H9 (cell line): ENCODE results near the gene SPTLC3. TPM values are rescaled to one million over a fixed set of nuclear protein-coding genes. Genes with fewer than 3 reads are reported as not detected.

Source experiments
- DNase-seq: peaks from one replicate; pipeline ENCODE4 v3.0.0-alpha.2; 2017
- H2AFZ ChIP-seq: one replicate; pipeline ENCODE4 v1.6.1; 2013; ENCODE audit warnings: mild to moderate bottlenecking, low read length, control low read depth, moderate library complexity
- H2AK5ac ChIP-seq: 2 replicates; pipeline ENCODE4 v1.6.1; 2013; ENCODE audit warnings: low read length, control low read depth, mixed read lengths; ENCODE audit not compliant: insufficient read length
- H2BK120ac ChIP-seq: one replicate; pipeline ENCODE4 v1.6.1; 2013; ENCODE audit warnings: low read depth, mild to moderate bottlenecking, low read length, control low read depth, inconsistent platforms; ENCODE audit not compliant: poor library complexity, severe bottlenecking
- H2BK12ac ChIP-seq: 2 replicates; pipeline ENCODE4 v1.6.1; 2013; ENCODE audit warnings: low read length, control low read depth, mixed read lengths, low read depth; ENCODE audit not compliant: insufficient read length
- H2BK15ac ChIP-seq: 2 replicates; pipeline ENCODE4 v1.6.1; 2013; ENCODE audit warnings: low read depth, low read length, control low read depth
- H2BK20ac ChIP-seq: one replicate; pipeline ENCODE4 v1.6.1; 2013; ENCODE audit warnings: low read depth, mild to moderate bottlenecking, low read length, control low read depth, inconsistent platforms; ENCODE audit not compliant: poor library complexity, severe bottlenecking
- H2BK5ac ChIP-seq: 2 replicates; pipeline ENCODE4 v1.6.1; 2013; ENCODE audit warnings: low read length, control low read depth, mixed read lengths; ENCODE audit not compliant: insufficient read length
- H3K14ac ChIP-seq: 2 replicates; pipeline ENCODE4 v1.6.1; 2013; ENCODE audit warnings: low read length, control low read depth; ENCODE audit not compliant: insufficient read depth
- H3K18ac ChIP-seq: 2 replicates; pipeline ENCODE4 v1.6.1; 2013; ENCODE audit warnings: low read depth, mild to moderate bottlenecking, mixed read lengths, low read length, control low read depth; ENCODE audit not compliant: insufficient read length
- H3K23ac ChIP-seq: 2 replicates; pipeline ENCODE4 v1.6.1; 2013; ENCODE audit warnings: low read length, control low read depth, mixed read lengths, low read depth; ENCODE audit not compliant: insufficient read length
- H3K23me2 ChIP-seq: 2 replicates; pipeline ENCODE4 v1.6.1; 2013; ENCODE audit warnings: low read depth, mild to moderate bottlenecking, mixed read lengths, low read length, control low read depth; ENCODE audit not compliant: insufficient read length, poor library complexity, severe bottlenecking
- H3K27ac ChIP-seq: 2 replicates; pipeline ENCODE4 v1.5.1; 2013; ENCODE audit warnings: low read length, control low read depth, mixed read lengths, low read depth; ENCODE audit not compliant: insufficient read length
- H3K27me3 ChIP-seq: 2 replicates; pipeline ENCODE4 v1.6.1; 2013; ENCODE audit warnings: low read length, control low read depth, inconsistent platforms; ENCODE audit not compliant: insufficient read depth
- H3K4ac ChIP-seq: 2 replicates; pipeline ENCODE4 v1.6.1; 2013; ENCODE audit warnings: low read depth, mild to moderate bottlenecking, control low read depth, inconsistent platforms, low read length, moderate library complexity
- H3K4me1 ChIP-seq: 2 replicates; pipeline ENCODE4 v1.6.1; 2013; ENCODE audit warnings: low read length, control low read depth, inconsistent platforms; ENCODE audit not compliant: insufficient read depth
- H3K4me2 ChIP-seq: 2 replicates; pipeline ENCODE4 v1.6.1; 2013; ENCODE audit warnings: low read length, control low read depth, mixed read lengths; ENCODE audit not compliant: insufficient read length, insufficient read depth
- H3K56ac ChIP-seq: 2 replicates; pipeline ENCODE4 v1.6.1; 2013; ENCODE audit warnings: low read depth, mild to moderate bottlenecking, mixed read lengths, low read length, control low read depth; ENCODE audit not compliant: insufficient read length
- H3K79me1 ChIP-seq: 2 replicates; pipeline ENCODE4 v1.6.1; 2013; ENCODE audit warnings: low read depth, mild to moderate bottlenecking, moderate library complexity, low read length, control low read depth, inconsistent platforms; ENCODE audit not compliant: insufficient read depth, poor library complexity, severe bottlenecking
- H3K79me2 ChIP-seq: 2 replicates; pipeline ENCODE4 v1.6.1; 2013; ENCODE audit warnings: low read length, control low read depth, inconsistent platforms; ENCODE audit not compliant: insufficient read depth
- H3K9ac ChIP-seq: 2 replicates; pipeline ENCODE4 v1.6.1; 2013; ENCODE audit warnings: low read length, control low read depth, mixed read lengths; ENCODE audit not compliant: insufficient read length; ENCODE audit errors: extremely low read depth
- H3K9me3 ChIP-seq: one replicate; pipeline ENCODE4 v1.6.1; 2013; ENCODE audit warnings: low read depth, low read length, inconsistent platforms; ENCODE audit not compliant: control insufficient read depth
- H3T11ph ChIP-seq: one replicate; pipeline ENCODE4 v1.6.1; 2013; ENCODE audit warnings: mild to moderate bottlenecking, low read length, control low read depth, inconsistent platforms
- H4K20me1 ChIP-seq: one replicate; pipeline ENCODE4 v1.6.1; 2013; ENCODE audit not compliant: control insufficient read depth, insufficient read length, insufficient read depth
- H4K5ac ChIP-seq: 2 replicates; pipeline ENCODE4 v1.6.1; 2013; ENCODE audit warnings: low read depth, mild to moderate bottlenecking, mixed read lengths, low read length, control low read depth; ENCODE audit not compliant: insufficient read length
- H4K8ac ChIP-seq: replicated peaks from 2 replicates; pipeline ENCODE4 v1.6.1; 2013; ENCODE audit warnings: low read length, control low read depth, mixed read lengths, low read depth; ENCODE audit not compliant: insufficient read length
- H4K91ac ChIP-seq: 2 replicates; pipeline ENCODE4 v1.6.1; 2013; ENCODE audit warnings: low read depth, mild to moderate bottlenecking, moderate library complexity, mixed read lengths, low read length, control low read depth; ENCODE audit not compliant: insufficient read length
- H3K27ac Mint-ChIP-seq, 3 experiments: 2 replicates in 2 of 3; 3 replicates in 1 of 3; pipeline ENCODE4 v1.8.0; 2020 to 2021; ENCODE audit warnings: mixed read lengths in 3 of 3, mild to moderate bottlenecking in 1 of 3, moderate library complexity in 1 of 3
- H3K27me3 Mint-ChIP-seq: 2 replicates; pipeline ENCODE4 v1.8.0; 2021; ENCODE audit warnings: low read depth, mild to moderate bottlenecking, moderate library complexity, mixed read lengths
- H3K36me3 Mint-ChIP-seq, 3 experiments: 2 replicates in 2 of 3; 3 replicates in 1 of 3; pipeline ENCODE4 v1.8.0; 2020 to 2021; ENCODE audit warnings: low read depth in 3 of 3, mixed read lengths in 3 of 3; ENCODE audit not compliant: insufficient read depth in 1 of 3
- H3K4me1 Mint-ChIP-seq, 2 experiments: 2 replicates each; pipeline ENCODE4 v1.8.0; 2020; ENCODE audit warnings: mixed read lengths in 2 of 2
- H3K4me3 Mint-ChIP-seq, 2 experiments: 2 replicates in 1 of 2; 3 replicates in 1 of 2; pipeline ENCODE4 v1.8.0; 2020 to 2021; ENCODE audit warnings: mild to moderate bottlenecking in 2 of 2, mixed read lengths in 2 of 2, moderate library complexity in 1 of 2
- H3K9me3 Mint-ChIP-seq, 2 experiments: 2 replicates in 1 of 2; 3 replicates in 1 of 2; pipeline ENCODE4 v1.8.0; 2020; ENCODE audit warnings: mild to moderate bottlenecking in 2 of 2, mixed read lengths in 2 of 2, moderate library complexity in 1 of 2
- CTCF ChIP-seq: fragments of 200-600 bp; sonication (generic); conservative IDR thresholded peaks from 3 replicates; pipeline ENCODE4 v1.8.0; 2021; ENCODE audit warnings: antibody characterized with exemption, mild to moderate bottlenecking
- WGBS: extraction: QIAGEN DNeasy Blood & Tissue Kit; methylation state at CpG from one replicate; pipeline ENCODE4 v1.1.7; 2013; ENCODE audit warnings: missing lambda C conversion rate, low lambda C conversion rate, mixed read lengths; ENCODE audit not compliant: insufficient read length; ENCODE audit errors: extremely low coverage; 5-methylcytosine and 5-hydroxymethylcytosine counted together
- total RNA-seq: library from RNA; stranded (reverse); gene quantifications from 2 replicates; pipeline ENCODE4 v1.2.1, GENCODE V29; 2021

The SPTLC3 gene
- total RNA-seq, 1 experiment from 2014 or later, result 0.68 TPM

GRCh38 chr20:13034936-13035335 is 26.2 kb downstream of the SPTLC3 start:
- no peaks in the 10 kb centered on the region for H3K36me3 Mint-ChIP-seq
- no peak overlapping the region for H3K14ac ChIP-seq
- H3K27me3 Mint-ChIP-seq, result no peaks in the 10 kb centered on the region; the same call in 1 of the 2 replicates
- no peak overlapping the region for H3K9ac ChIP-seq
- H4K91ac ChIP-seq, result no peak overlapping the region
- H2AFZ ChIP-seq, result no peak overlapping the region
- no peak overlapping the region for H4K5ac ChIP-seq
- no peak overlapping the region for H2BK20ac ChIP-seq
- H3K4me1 ChIP-seq, result peaks cover 2% of the 10 kb centered on the region; the same call in 1 of the 2 replicates
- H3K4me2 ChIP-seq, result no peak overlapping the region
- H4K8ac ChIP-seq, result no peak overlapping the region
- no peak for DNase-seq
- H3K23me2 ChIP-seq, result no peaks in the 10 kb centered on the region
- no peaks in the 10 kb centered on the region for H3K79me2 ChIP-seq
- no peak overlapping the region for H2BK120ac ChIP-seq
- H3K18ac ChIP-seq, result no peak overlapping the region
- no peak overlapping the region for H3K23ac ChIP-seq
- peaks cover 5 to 9% of the 10 kb centered on the region in 2 experiments for H3K4me1 Mint-ChIP-seq
- no peaks in the 10 kb centered on the region for H4K20me1 ChIP-seq
- H3K27ac Mint-ChIP-seq, result no peak overlapping the region
- H3K56ac ChIP-seq, result no peak overlapping the region
- H3K27ac ChIP-seq, result no peak overlapping the region
- no peak overlapping the region for H2BK12ac ChIP-seq
- H2AK5ac ChIP-seq, result no peak overlapping the region
- no peak overlapping the region for H2BK15ac ChIP-seq
- no peak overlapping the region for H2BK5ac ChIP-seq
- H3K9me3 ChIP-seq, result no peaks in the 10 kb centered on the region
- no peak overlapping the region for H3T11ph ChIP-seq
- no peak overlapping the region for H3K4me3 Mint-ChIP-seq
- H3K27me3 ChIP-seq, result no peaks in the 10 kb centered on the region
- no peaks in the 10 kb centered on the region; a peak in 1 of 5 replicates for H3K9me3 Mint-ChIP-seq
- TF ChIP-seq CTCF, result no peak
- no peaks in the 10 kb centered on the region for H3K79me1 ChIP-seq
- H3K4ac ChIP-seq, result no peak overlapping the region
- no CpG with 5 or more reads among the region's 1 CpG for WGBS
